Testis (tissue), 2 donors: Measurements from ENCODE around the gene NEURL2.

Experiments used
- POLR2A ChIP-seq: fragments of 450-650 bp; IDR thresholded peaks from one replicate; pipeline ENCODE4 v1.6.1; 2017; ENCODE audit warnings: antibody characterized with exemption, mild to moderate bottlenecking, moderate library complexity
- TF ChIP-seq, protein P1 (sequence below), 3 experiments: fragments of 450-650 bp in 2 of 3; fragments of 200-600 bp in 1 of 3; sonication (generic) in 1 of 3; IDR thresholded peaks; one replicate each; pipeline ENCODE4 v1.5.1; 2016 to 2019; ENCODE audit warnings: antibody characterized with exemption in 3 of 3, mild to moderate bottlenecking in 2 of 3, moderate library complexity in 1 of 3

DNA sequence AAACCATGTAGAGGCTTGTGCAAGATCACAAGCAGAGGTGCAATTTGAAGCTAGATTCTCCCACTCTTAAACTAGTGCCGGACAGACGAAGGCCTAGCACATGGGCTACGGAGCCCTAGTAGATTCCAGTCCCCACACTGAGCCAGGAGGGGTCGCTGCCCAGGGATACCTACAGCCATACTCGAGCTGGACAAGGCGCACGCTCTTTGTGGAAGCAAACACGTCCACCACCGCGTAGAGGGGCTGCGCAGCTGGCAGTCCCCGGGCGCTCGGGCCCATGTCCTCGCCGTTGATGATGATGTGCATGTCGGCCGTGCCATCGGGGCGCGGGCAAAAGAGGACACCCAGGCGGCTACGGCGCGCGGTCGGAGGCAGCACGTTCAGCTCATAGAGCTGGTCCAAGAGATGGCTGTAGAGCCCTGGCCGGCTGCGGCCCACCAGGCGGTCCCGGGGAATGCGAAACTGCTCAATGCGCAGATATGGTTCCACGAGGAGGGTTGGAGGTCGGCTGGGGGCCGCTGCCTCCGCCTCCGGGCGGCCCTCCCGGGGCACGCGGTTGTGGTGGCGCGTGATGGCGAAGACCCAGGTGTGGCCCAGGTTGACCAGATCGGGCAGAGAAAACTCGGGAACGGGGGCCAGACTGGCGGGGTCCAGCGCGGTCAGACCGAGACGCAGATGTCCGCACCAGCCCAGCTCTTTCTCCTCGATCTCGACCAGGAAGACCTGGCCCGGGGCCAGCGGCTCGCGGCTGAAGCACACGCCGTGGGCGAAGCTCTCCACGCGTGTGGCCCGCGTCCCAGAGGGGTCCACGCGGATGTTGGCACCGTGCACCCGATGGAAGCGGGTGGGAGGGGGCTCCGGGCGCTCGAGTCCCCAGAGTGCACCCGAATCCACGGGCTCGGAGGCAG, 677 bp downstream of the NEURL2 start:
- TF ChIP-seq, protein P1, sequence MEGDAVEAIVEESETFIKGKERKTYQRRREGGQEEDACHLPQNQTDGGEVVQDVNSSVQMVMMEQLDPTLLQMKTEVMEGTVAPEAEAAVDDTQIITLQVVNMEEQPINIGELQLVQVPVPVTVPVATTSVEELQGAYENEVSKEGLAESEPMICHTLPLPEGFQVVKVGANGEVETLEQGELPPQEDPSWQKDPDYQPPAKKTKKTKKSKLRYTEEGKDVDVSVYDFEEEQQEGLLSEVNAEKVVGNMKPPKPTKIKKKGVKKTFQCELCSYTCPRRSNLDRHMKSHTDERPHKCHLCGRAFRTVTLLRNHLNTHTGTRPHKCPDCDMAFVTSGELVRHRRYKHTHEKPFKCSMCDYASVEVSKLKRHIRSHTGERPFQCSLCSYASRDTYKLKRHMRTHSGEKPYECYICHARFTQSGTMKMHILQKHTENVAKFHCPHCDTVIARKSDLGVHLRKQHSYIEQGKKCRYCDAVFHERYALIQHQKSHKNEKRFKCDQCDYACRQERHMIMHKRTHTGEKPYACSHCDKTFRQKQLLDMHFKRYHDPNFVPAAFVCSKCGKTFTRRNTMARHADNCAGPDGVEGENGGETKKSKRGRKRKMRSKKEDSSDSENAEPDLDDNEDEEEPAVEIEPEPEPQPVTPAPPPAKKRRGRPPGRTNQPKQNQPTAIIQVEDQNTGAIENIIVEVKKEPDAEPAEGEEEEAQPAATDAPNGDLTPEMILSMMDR (IDR thresholded peaks at IDR 0.05) = peak; percentile 29 to 62 (median 50)
- no peak for TF ChIP-seq POLR2A
